LNCaP clone FGC (cell line): ENCODE measurements around the gene UBAC2.

Source experiments
- DNase-seq: peaks from one replicate; pipeline ENCODE4 v3.0.0-alpha.2; 2011; ENCODE audit warnings: low read depth
- H3K4me3 ChIP-seq: 2 replicates; pipeline ENCODE4 v1.5.1; 2011; ENCODE audit warnings: mild to moderate bottlenecking, low read depth, low read length, control low read depth
- CTCF ChIP-seq: IDR thresholded peaks from 2 replicates; pipeline ENCODE4 v1.5.1; 2012; ENCODE audit warnings: mild to moderate bottlenecking; ENCODE audit not compliant: control insufficient read depth, insufficient read depth; ENCODE audit errors: extremely low read depth

Gene UBAC2

GRCh38 chr13:99371956-99372355 lies 171.3 kb downstream of the UBAC2 start:
- no peak for DNase-seq
- no peak overlapping the region for H3K4me3 ChIP-seq
- no peak for TF ChIP-seq CTCF

- DNase-seq: no peak
- no peak overlapping the region for H3K4me3 ChIP-seq
- no peak for TF ChIP-seq CTCF
Observed at GRCh38 chr13:99373436-99373835, 172.8 kb downstream of the UBAC2 start.

GRCh38 chr13:99374169-99374991 lies 173.7 kb downstream of the UBAC2 start:
- no peak for DNase-seq
- H3K4me3 ChIP-seq: no peak overlapping the region

GRCh38 chr13:99374994-99375737 lies 174.5 kb downstream of the UBAC2 start:
- no peak overlapping the region for H3K4me3 ChIP-seq
- no peak for TF ChIP-seq CTCF
- DNase-seq: no peak

More at GRCh38 chr13:99374169-99374991, 173.7 kb downstream of the UBAC2 start:
- no peak for TF ChIP-seq CTCF

- H3K4me3 ChIP-seq: no peak overlapping the region
- no peak for TF ChIP-seq CTCF
Observed at GRCh38 chr13:99375738-99376080, 175.1 kb downstream of the UBAC2 start.

GRCh38 chr13:99376132-99376531 lies 175.5 kb downstream of the UBAC2 start:
- no peak for DNase-seq
- no peak for TF ChIP-seq CTCF
- H3K4me3 ChIP-seq: no peak overlapping the region

More at GRCh38 chr13:99375738-99376080, 175.1 kb downstream of the UBAC2 start:
- DNase-seq: no peak
